ENCODE results near the gene FGF14. TPM values are rescaled to one million over a fixed set of nuclear protein-coding genes. Genes with fewer than 3 reads are reported as not detected.
"Not testable (repeated sequence)": the region's sequence is repeated elsewhere in the genome, so short reads cannot be mapped to it uniquely, and the experiment has no call there.

The FGF14 gene
- total RNA-seq, 1 donor from 2014 or later: 0.23 TPM

DNA sequence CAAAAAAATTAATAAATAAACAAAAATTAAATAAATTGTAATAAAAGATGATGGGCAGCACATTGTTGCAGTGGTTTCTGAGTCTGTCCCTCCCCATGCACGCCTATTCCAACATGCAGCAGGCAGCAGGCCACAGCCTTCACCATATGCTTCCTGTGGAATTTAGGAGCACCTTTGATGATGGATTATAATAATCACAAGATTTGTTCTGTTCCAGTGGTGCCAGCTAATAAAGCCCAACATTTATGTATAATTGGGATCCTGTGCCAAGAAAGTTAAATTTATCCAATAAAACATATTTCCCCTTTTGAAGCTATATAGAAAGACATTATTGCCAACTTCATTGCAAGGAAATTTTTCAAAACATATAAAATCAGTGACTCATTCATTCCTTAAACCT is 328.6 kb downstream of the FGF14 start:
- FAIRE-seq: no peak
- Mint-ChIP-seq H3K9me3 (ENCODE audit: unreplicated experiment) (peaks cover 3% of the 10 kb centered on the region), H3K4me3 (ENCODE audit: unreplicated experiment) (no peak overlapping the region), H3K27me3 (ENCODE audit: low read depth, unreplicated experiment) (no peaks in the 10 kb centered on the region), H3K4me1 (ENCODE audit: low read depth, unreplicated experiment) (no peaks in the 10 kb centered on the region), H3K36me3 (ENCODE audit: low read depth, unreplicated experiment) (no peaks in the 10 kb centered on the region), H3K27ac (ENCODE audit: unreplicated experiment) (no peak overlapping the region)
- Histone ChIP-seq H3K27ac (ENCODE audit: low read depth, low read length) (no peak overlapping the region), H3K79me2 (ENCODE audit: insufficient read depth, low read length) (no peaks in the 10 kb centered on the region), H3K9me3 (ENCODE audit: insufficient read depth, low read depth, low read length) (no peaks in the 10 kb centered on the region), H3K27me3 (ENCODE audit: insufficient read depth, low read length) (no peaks in the 10 kb centered on the region), H2AFZ (ENCODE audit: low read depth, low read length) (no peak overlapping the region), H4K20me1 (ENCODE audit: insufficient read depth, low read length) (no peaks in the 10 kb centered on the region), H3K36me3 (ENCODE audit: insufficient read depth, low read length) (no peaks in the 10 kb centered on the region), H3K9ac (ENCODE audit: low read length) (no peak overlapping the region), H3K4me3 (ENCODE audit: insufficient read depth, low read depth, low read length) (no peak overlapping the region), H3K4me2 (ENCODE audit: low read length) (no peak overlapping the region), H3K4me1 (ENCODE audit: insufficient read depth, low read length) (no peaks in the 10 kb centered on the region)
- TF ChIP-seq CTCF (IDR thresholded peaks at IDR 0.05; ENCODE audit: insufficient read depth, low read depth, low read length) (no peak), EZH2 (IDR thresholded peaks at IDR 0.05; ENCODE audit: insufficient read depth, low read length) (no peak)
- no peak for DNase-seq (ENCODE audit: low read depth)

GRCh38 chr13:102071711-102072110 is 330.1 kb downstream of the FGF14 start:
- peaks cover 6% of the 10 kb centered on the region for H3K9me3 Mint-ChIP-seq (ENCODE audit: unreplicated experiment)
- no peaks in the 10 kb centered on the region for H3K36me3 Mint-ChIP-seq (ENCODE audit: low read depth, unreplicated experiment)
- Histone ChIP-seq H3K4me3 (ENCODE audit: insufficient read depth, low read depth, low read length) (no peak overlapping the region), H3K79me2 (ENCODE audit: insufficient read depth, low read length) (no peaks in the 10 kb centered on the region), H4K20me1 (ENCODE audit: insufficient read depth, low read length) (no peaks in the 10 kb centered on the region), H3K27ac (ENCODE audit: low read depth, low read length) (no peak overlapping the region), H3K4me1 (ENCODE audit: insufficient read depth, low read length) (no peaks in the 10 kb centered on the region), H3K36me3 (ENCODE audit: insufficient read depth, low read length) (no peaks in the 10 kb centered on the region), H3K4me2 (ENCODE audit: low read length) (no peak overlapping the region), H3K9me3 (ENCODE audit: insufficient read depth, low read depth, low read length) (no peaks in the 10 kb centered on the region), H2AFZ (ENCODE audit: low read depth, low read length) (no peak overlapping the region), H3K9ac (ENCODE audit: low read length) (no peak overlapping the region), H3K27me3 (ENCODE audit: insufficient read depth, low read length) (no peaks in the 10 kb centered on the region)
- DNase-seq (ENCODE audit: low read depth) (no peak), FAIRE-seq (no peak)
- no peaks in the 10 kb centered on the region for H3K27me3 Mint-ChIP-seq (ENCODE audit: low read depth, unreplicated experiment)
- TF ChIP-seq EZH2 (IDR thresholded peaks at IDR 0.05; ENCODE audit: insufficient read depth, low read length) (no peak), CTCF (IDR thresholded peaks at IDR 0.05; ENCODE audit: insufficient read depth, low read depth, low read length) (no peak)
- no peaks in the 10 kb centered on the region for H3K4me1 Mint-ChIP-seq (ENCODE audit: low read depth, unreplicated experiment)
- H3K27ac Mint-ChIP-seq (ENCODE audit: unreplicated experiment): no peak overlapping the region
- no peak overlapping the region for H3K4me3 Mint-ChIP-seq (ENCODE audit: unreplicated experiment)

DNA sequence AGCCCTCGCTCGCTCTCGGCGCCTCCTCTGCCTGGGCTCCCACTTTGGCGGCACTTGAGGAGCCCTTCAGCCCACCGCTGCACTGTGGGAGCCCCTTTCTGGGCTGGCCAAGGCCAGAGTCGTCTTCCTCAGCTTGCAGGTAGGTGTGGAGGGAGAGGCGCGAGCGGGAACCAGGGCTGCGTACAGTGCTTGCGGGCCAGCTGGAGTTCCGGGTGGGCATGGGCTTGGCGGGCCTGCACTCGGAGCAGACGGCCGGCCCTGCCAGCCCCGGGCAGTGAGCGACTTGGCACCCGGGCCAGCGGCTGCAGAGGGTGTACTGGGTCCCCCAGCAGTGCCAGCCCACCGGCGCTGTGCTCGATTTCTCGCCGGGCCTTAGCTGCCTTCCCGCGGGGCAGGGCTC is 333.5 kb downstream of the FGF14 start:
- H3K27ac Mint-ChIP-seq (ENCODE audit: unreplicated experiment); H3K4me2 ChIP-seq (ENCODE audit: low read length); H3K9ac ChIP-seq (ENCODE audit: low read length); H3K27me3 Mint-ChIP-seq (ENCODE audit: low read depth, unreplicated experiment); H3K36me3 ChIP-seq (ENCODE audit: insufficient read depth, low read length); H3K4me3 ChIP-seq (ENCODE audit: insufficient read depth, low read depth, low read length); H4K20me1 ChIP-seq (ENCODE audit: insufficient read depth, low read length); H3K4me3 Mint-ChIP-seq (ENCODE audit: unreplicated experiment); H3K79me2 ChIP-seq (ENCODE audit: insufficient read depth, low read length); H3K36me3 Mint-ChIP-seq (ENCODE audit: low read depth, unreplicated experiment); H3K27ac ChIP-seq (ENCODE audit: low read depth, low read length); H3K9me3 Mint-ChIP-seq (ENCODE audit: unreplicated experiment); FAIRE-seq; DNase-seq (ENCODE audit: low read depth); H3K27me3 ChIP-seq (ENCODE audit: insufficient read depth, low read length); H3K4me1 ChIP-seq (ENCODE audit: insufficient read depth, low read length); H2AFZ ChIP-seq (ENCODE audit: low read depth, low read length); H3K9me3 ChIP-seq (ENCODE audit: insufficient read depth, low read depth, low read length); H3K4me1 Mint-ChIP-seq (ENCODE audit: low read depth, unreplicated experiment): not testable (repeated sequence)

All from astrocyte (in vitro differentiated cells and primary cell).